H1 (cell line): Measurements from ENCODE around the gene PLAAT2. TPM values are rescaled to one million over a fixed set of nuclear protein-coding genes. Genes with fewer than 3 reads are reported as not detected.
A peak's percentile ranks its signal among the peaks of the same experiment; 100 is the strongest.
"Not testable (repeated sequence)": the region's sequence is repeated elsewhere in the genome, so short reads cannot be mapped to it uniquely, and the experiment has no call there.

Experiments used
- CTCF ChIA-PET: fragments of 300-600 bp; sonication (Branson Sonifier 250); formaldehyde crosslinking; loops from one replicate; lab custom pipeline; 2021; ENCODE audit not compliant: partially characterized antibody; lab: Charles Lee
- POLR2A ChIA-PET: fragments of 300-600 bp; sonication (Branson Sonifier 250); formaldehyde crosslinking; loops from one replicate; lab custom pipeline; 2021; ENCODE audit warnings: inconsistent platforms; ENCODE audit not compliant: partially characterized antibody; lab: Charles Lee
- DNase-seq, 2 experiments: peaks; one replicate each; pipeline versions ENCODE4 v3.0.0 to v3.0.0-alpha.2; 2010 to 2022; ENCODE audit warnings: low spot score in 2 of 2, low read depth in 1 of 2, mixed read lengths in 1 of 2
- FAIRE-seq: peaks from 2 replicates; lab custom pipeline; 2011; peaks lifted over from hg19 to GRCh38; lab: Jason Lieb, UNC
- H2AFZ ChIP-seq: 2 replicates; pipeline ENCODE4 v1.8.1; 2012; ENCODE audit warnings: low read length, inconsistent platforms
- H2AK5ac ChIP-seq: 2 replicates; pipeline ENCODE4 v1.6.1; 2013; ENCODE audit warnings: low read depth, low read length
- H2BK120ac ChIP-seq: replicated peaks from 2 replicates; pipeline ENCODE3; 2013; ENCODE audit warnings: low read depth, low read length, inconsistent platforms
- H2BK12ac ChIP-seq: 2 replicates; pipeline ENCODE4 v1.6.1; 2013; ENCODE audit warnings: low read depth, low read length
- H2BK15ac ChIP-seq: 2 replicates; pipeline ENCODE4 v1.6.1; 2013; ENCODE audit warnings: low read length
- H2BK20ac ChIP-seq: 2 replicates; pipeline ENCODE4 v1.6.1; 2013; ENCODE audit warnings: low read length
- H2BK5ac ChIP-seq: 2 replicates; pipeline ENCODE4 v1.6.1; 2013; ENCODE audit warnings: low read depth, low read length
- H3K14ac ChIP-seq: 2 replicates; pipeline ENCODE4 v1.6.1; 2013; ENCODE audit warnings: inconsistent platforms; ENCODE audit not compliant: insufficient read length
- H3K18ac ChIP-seq: 2 replicates; pipeline ENCODE4 v1.6.1; 2013; ENCODE audit warnings: low read length; ENCODE audit errors: extremely low read depth
- H3K23ac ChIP-seq: 2 replicates; pipeline ENCODE4 v1.6.1; 2013; ENCODE audit warnings: inconsistent platforms; ENCODE audit not compliant: insufficient read length
- H3K23me2 ChIP-seq: 2 replicates; pipeline ENCODE4 v1.6.1; 2013; ENCODE audit warnings: low read depth, low read length
- H3K27ac ChIP-seq: 2 replicates; pipeline ENCODE4 v1.6.1; 2011; ENCODE audit warnings: low read depth, low read length, inconsistent platforms
- H3K27me3 ChIP-seq, 4 experiments: replicated peaks in 1 of 4; 1 replicate in 1 of 4; 2 replicates in 3 of 4; pipeline versions ENCODE4 v1.6.1 to v1.8.1; 2011 to 2013; ENCODE audit warnings: low read length in 3 of 4, mild to moderate bottlenecking in 3 of 4, inconsistent platforms in 2 of 4, mixed read lengths in 2 of 4, moderate library complexity in 1 of 4; ENCODE audit not compliant: control insufficient read depth in 3 of 4, insufficient read depth in 3 of 4; ENCODE audit errors: extremely low read depth in 1 of 4
- H3K36me3 ChIP-seq, 4 experiments: 2 replicates each; pipeline versions ENCODE4 v1.6.1 to v1.8.1; 2011 to 2013; ENCODE audit warnings: mild to moderate bottlenecking in 4 of 4, low read length in 3 of 4, moderate library complexity in 2 of 4, control low read depth in 1 of 4, inconsistent platforms in 1 of 4; ENCODE audit not compliant: insufficient read depth in 4 of 4, control insufficient read depth in 2 of 4
- H3K4ac ChIP-seq: replicated peaks from 2 replicates; pipeline ENCODE3; 2013; ENCODE audit warnings: low read length, low read depth, mixed read lengths, inconsistent platforms; ENCODE audit not compliant: insufficient read length
- H3K4me1 ChIP-seq, 4 experiments: replicated peaks in 1 of 4; 1 replicate in 1 of 4; 2 replicates in 3 of 4; pipeline versions ENCODE4 v1.6.1 to v1.8.1; 2011 to 2013; ENCODE audit warnings: low read length in 3 of 4, inconsistent platforms in 2 of 4, mixed read lengths in 1 of 4; ENCODE audit not compliant: insufficient read depth in 4 of 4, control insufficient read depth in 3 of 4
- H3K4me2 ChIP-seq, 2 experiments: 2 replicates each; pipeline versions ENCODE4 v1.6.1 to v1.8.1; 2011 to 2013; ENCODE audit warnings: low read depth in 2 of 2, low read length in 2 of 2, control low read depth in 1 of 2, inconsistent platforms in 1 of 2, mild to moderate bottlenecking in 1 of 2; ENCODE audit not compliant: insufficient read depth in 1 of 2
- H3K4me3 ChIP-seq, 4 experiments: fragments of 200-600, 300-600 bp in 1 of 4; sonication (generic), shearing (Covaris generic), sonication (Bioruptor Twin) in 1 of 4; 2 replicates each; pipeline versions ENCODE4 v1.5.1 to v1.8.1; 2011 to 2016; ENCODE audit warnings: low read length in 4 of 4, low read depth in 3 of 4, control low read depth in 2 of 4, inconsistent platforms in 2 of 4, mild to moderate bottlenecking in 2 of 4, mixed read lengths in 1 of 4, moderate library complexity in 1 of 4; ENCODE audit not compliant: insufficient read depth in 2 of 4; ENCODE audit errors: extremely low read depth in 1 of 4
- H3K56ac ChIP-seq: replicated peaks from 2 replicates; pipeline ENCODE3; 2013; ENCODE audit warnings: low read depth, mild to moderate bottlenecking, mixed read lengths, low read length, inconsistent platforms; ENCODE audit not compliant: insufficient read length
- H3K79me1 ChIP-seq: 2 replicates; pipeline ENCODE4 v1.6.1; 2013; ENCODE audit warnings: low read depth, low read length, control low read depth
- H3K79me2 ChIP-seq, 2 experiments: 2 replicates each; pipeline versions ENCODE4 v1.6.1 to v1.8.1; 2012 to 2013; ENCODE audit warnings: low read length in 2 of 2, mild to moderate bottlenecking in 2 of 2, inconsistent platforms in 1 of 2; ENCODE audit not compliant: insufficient read depth in 2 of 2, control insufficient read depth in 1 of 2
- H3K9ac ChIP-seq, 4 experiments: replicated peaks in 1 of 4; 1 replicate in 1 of 4; 2 replicates in 3 of 4; pipeline versions ENCODE4 v1.6.1 to v1.8.1; 2011 to 2013; ENCODE audit warnings: low read depth in 3 of 4, low read length in 3 of 4, control low read depth in 2 of 4, mild to moderate bottlenecking in 2 of 4, moderate library complexity in 2 of 4, inconsistent platforms in 1 of 4; ENCODE audit errors: extremely low read depth in 1 of 4
- H3K9me3 ChIP-seq, 2 experiments: 2 replicates each; pipeline versions ENCODE4 v1.6.1 to v1.8.1; 2012 to 2013; ENCODE audit warnings: mild to moderate bottlenecking in 2 of 2, moderate library complexity in 2 of 2, control low read depth in 1 of 2, inconsistent platforms in 1 of 2, low read depth in 1 of 2, low read length in 1 of 2, mixed read lengths in 1 of 2; ENCODE audit not compliant: insufficient read depth in 2 of 2
- H4K20me1 ChIP-seq, 2 experiments: replicated peaks in 1 of 2; 2 replicates each; pipeline versions ENCODE3 to v1.8.1; 2011 to 2013; ENCODE audit warnings: inconsistent platforms in 2 of 2, low read length in 2 of 2, mild to moderate bottlenecking in 1 of 2; ENCODE audit not compliant: insufficient read depth in 2 of 2, control insufficient read depth in 1 of 2
- H4K5ac ChIP-seq: 2 replicates; pipeline ENCODE4 v1.6.1; 2013; ENCODE audit warnings: low read length, low read depth, mixed read lengths, inconsistent platforms; ENCODE audit not compliant: insufficient read length
- H4K8ac ChIP-seq: 2 replicates; pipeline ENCODE4 v1.8.0; 2013; ENCODE audit warnings: mild to moderate bottlenecking, moderate library complexity, low read length, inconsistent platforms; ENCODE audit not compliant: insufficient read depth; ENCODE audit errors: extremely low read depth
- H4K91ac ChIP-seq: replicated peaks from 2 replicates; pipeline ENCODE3; 2013; ENCODE audit warnings: low read length, mixed read lengths, inconsistent platforms; ENCODE audit not compliant: insufficient read length
- WGBS, 2 experiments: shearing (Covaris generic) in 1 of 2; methylation state at CpG; one replicate each; pipeline versions ENCODE4 v1.1.6 to v1.1.7; 2013 to 2015; ENCODE audit warnings: low lambda C conversion rate in 2 of 2, mixed read lengths in 2 of 2, inconsistent platforms in 1 of 2, low coverage in 1 of 2, missing lambda C conversion rate in 1 of 2; ENCODE audit not compliant: insufficient replicate concordance in 2 of 2, insufficient coverage in 1 of 2, insufficient read length in 1 of 2; ENCODE audit errors: extremely low coverage in 1 of 2, missing lambda C conversion rate in 1 of 2; 5-methylcytosine and 5-hydroxymethylcytosine counted together
- polyA plus RNA-seq, 7 experiments: library from polyadenylated mRNA; depleted of rRNA in 3 of 7; stranded (reverse) in 5 of 7; unstranded in 2 of 7; fragments of >200 nt in 5 of 7; fragments of 200-250 nt in 2 of 7; gene quantifications; 1 replicate in 5 of 7; 2 replicates in 1 of 7; 4 replicates in 1 of 7; pipeline versions ENCODE4 v1.2.1 to v1.2.3, GENCODE V29; 2011 to 2013; ENCODE audit warnings: missing spikeins in 2 of 7, mixed read lengths in 2 of 7
- total RNA-seq: library from RNA; stranded (reverse); fragmentation: NEBNext Ultra II Directional; extraction: Animal tissue kit (Norgen Biotek cat#: 25700); gene quantifications from 2 replicates; pipeline ENCODE4 v1.2.1, GENCODE V29; 2021

Gene PLAAT2
- total and polyA plus RNA-seq, 2 of the 8 experiments (the other 6 are each of a cell fraction or from before 2014, with no cell fraction given): 0.39 TPM; not detected in 1

GRCh38 chr11:63528729-63529278 is 34.4 kb downstream of the PLAAT2 start:
- peak overlapping the region; percentile 39 to 50 (median 43); a peak in 5 of 7 replicates for H3K9ac ChIP-seq
- H3K4ac ChIP-seq: peak overlapping the region; percentile 48
- H2BK12ac ChIP-seq: peak overlapping the region; percentile 97; the same call in 1 of the 2 replicates
- H3K27me3 ChIP-seq, H3K23me2 ChIP-seq, H3K36me3 ChIP-seq, H3K9me3 ChIP-seq, FAIRE-seq, H3K23ac ChIP-seq, H4K8ac ChIP-seq, H3K79me1 ChIP-seq, H2BK15ac ChIP-seq, H2AFZ ChIP-seq, H3K79me2 ChIP-seq, H4K20me1 ChIP-seq, DNase-seq: not testable (repeated sequence)
- H4K91ac ChIP-seq: peak overlapping the region; percentile 81
- H2BK5ac ChIP-seq: peak overlapping the region; percentile 58
- POLR2A ChIA-PET: interaction anchor here (0.7 to 2.2 kb wide), 10 partner anchors 9 to 38 kb away, joined by 3 to 17 read pairs (median 6); partner anchors contain the start of genes LGALS12 and PLAAT5
- peak overlapping the region; percentile 85 for H4K5ac ChIP-seq
- peaks cover 16 to 31% (median 30%) of the 10 kb centered on the region in 4 experiments; a peak in 6 of 7 replicates for H3K4me1 ChIP-seq
- H2BK20ac ChIP-seq: peak overlapping the region; percentile 21; the same call in 1 of the 2 replicates
- CTCF ChIA-PET: interaction anchor here (1.4 to 1.8 kb wide), 2 partner anchors 17 to 50 kb away, joined by 4 to 10 read pairs; no protein-coding TSS in a partner anchor
- peak overlapping the region; percentile 78 for H2BK120ac ChIP-seq
- peak overlapping the region; percentile 89 for H3K27ac ChIP-seq
- H3K56ac ChIP-seq: peak overlapping the region; percentile 2
- peak overlapping the region in 1 of 4 experiments; percentile 41; a peak in 1 of 8 replicates for H3K4me3 ChIP-seq
- H3K18ac ChIP-seq: peak overlapping the region; percentile 97
- peak overlapping the region; percentile 11; the same call in 1 of the 2 replicates for H2AK5ac ChIP-seq
- WGBS, 2 experiments: 0% methylated on average over 1 of the region's 3 CpGs; no CpG with 5 or more reads in 1 of the 2 experiments
- H3K4me2 ChIP-seq: peak overlapping the region; percentile 35 to 54
- H3K14ac ChIP-seq: peak overlapping the region; percentile 71
